Islet of Langerhans (tissue), 1 donor: ENCODE measurements around the gene VTI1A.

Experiments used
- FAIRE-seq: peaks from one replicate; lab custom pipeline; 2011; peaks lifted over from hg19 to GRCh38; lab: Jason Lieb, UNC

The VTI1A gene

DNA sequence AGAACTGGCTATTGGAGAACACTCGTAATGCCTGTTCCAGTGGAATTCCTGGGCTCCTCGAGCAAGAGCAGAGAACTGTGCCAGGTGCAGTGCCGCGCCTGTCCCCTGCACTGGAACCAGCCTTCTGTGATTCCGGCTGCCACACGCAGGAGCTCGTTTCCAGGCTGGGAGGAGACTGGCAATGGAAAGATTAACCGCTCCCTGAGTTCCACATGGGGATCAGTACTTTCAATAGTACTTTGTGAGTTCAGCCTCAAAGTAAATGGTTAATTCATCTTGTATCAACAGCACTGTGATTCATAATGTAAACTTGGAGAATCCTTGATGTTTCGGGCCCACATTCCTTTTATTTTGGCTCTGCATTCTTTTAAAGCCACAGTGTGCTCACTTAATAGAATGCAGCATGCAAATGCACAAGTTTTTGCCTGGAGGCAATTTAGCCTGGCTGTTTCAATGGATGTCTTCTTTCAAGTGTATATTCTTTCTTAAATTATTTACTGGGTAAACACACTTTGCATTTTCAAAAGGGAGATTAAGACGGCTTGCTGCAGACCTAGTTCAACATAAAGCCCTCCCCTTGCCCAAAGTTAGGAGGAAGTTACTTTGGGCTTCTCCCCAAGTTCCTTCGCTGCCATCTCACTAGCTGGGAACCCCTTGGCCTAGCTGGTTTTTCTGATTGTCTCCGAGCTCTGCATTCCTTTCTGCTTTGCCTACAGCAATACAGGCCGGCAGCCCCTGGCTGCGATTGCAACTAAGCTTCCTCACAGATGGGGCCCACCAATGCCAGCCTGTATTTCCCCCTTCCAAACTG is 364.9 kb downstream of the VTI1A start:
- FAIRE-seq, result no peak

DNA sequence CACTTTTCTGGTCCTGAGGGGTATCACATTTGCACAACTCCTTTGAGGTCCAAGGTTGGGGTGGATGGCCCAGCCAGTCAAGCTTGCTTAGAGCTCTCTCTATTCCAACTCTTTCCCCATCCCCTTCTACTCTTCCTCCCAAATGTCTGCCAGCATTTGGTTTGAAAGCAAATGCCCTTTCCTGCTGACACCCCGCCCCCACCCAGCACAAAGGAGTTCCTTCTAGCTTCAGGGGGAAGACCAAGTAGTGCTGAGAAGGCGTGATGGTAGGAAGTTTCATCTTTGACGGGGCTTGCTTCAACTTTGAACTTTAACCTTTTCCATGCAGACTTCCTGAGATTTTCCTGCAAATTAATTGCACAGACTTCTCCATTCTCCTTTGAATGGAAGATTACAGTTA is 365.6 kb downstream of the VTI1A start:
- FAIRE-seq, result no peak

- no peak for FAIRE-seq
Measured at GRCh38 chr10:112813866-112814591, 367.0 kb downstream of the VTI1A start.

DNA sequence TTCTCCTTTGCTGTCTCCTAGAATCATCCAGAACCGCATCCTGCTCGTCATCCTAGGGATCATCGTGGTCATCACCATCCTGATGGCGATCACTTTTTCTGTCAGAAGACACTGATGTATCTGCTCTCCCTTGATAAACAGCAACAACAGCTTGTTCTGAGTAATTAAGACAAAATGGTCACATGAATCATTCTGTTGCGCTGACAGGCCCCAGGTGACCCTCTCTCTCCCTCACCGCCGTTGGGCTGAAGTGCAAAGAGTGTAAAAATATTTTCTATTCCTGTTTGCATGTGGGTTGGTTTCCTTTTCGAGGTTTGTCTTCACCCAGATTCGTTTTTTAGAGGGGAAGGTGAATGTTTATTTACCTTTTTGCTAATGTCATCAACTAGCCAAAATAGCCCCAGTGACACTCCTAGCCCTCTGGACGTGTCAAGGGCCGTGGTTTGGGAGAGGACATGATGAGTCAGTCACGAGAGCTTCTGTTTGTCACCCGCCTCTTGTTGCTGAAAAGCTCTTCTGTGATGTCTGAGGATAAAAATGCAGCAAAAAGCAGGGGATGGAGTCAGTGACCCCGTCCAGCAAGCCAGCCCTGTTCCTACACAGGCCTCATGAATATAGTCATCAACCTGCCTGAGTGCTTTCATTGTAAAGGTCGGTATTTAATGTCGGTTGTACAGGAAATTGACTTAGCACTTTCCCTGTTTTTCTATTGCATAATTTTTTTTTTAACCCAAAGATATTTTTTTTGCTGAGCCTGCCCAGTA is 368.4 kb downstream of the VTI1A start:
- no peak for FAIRE-seq

DNA sequence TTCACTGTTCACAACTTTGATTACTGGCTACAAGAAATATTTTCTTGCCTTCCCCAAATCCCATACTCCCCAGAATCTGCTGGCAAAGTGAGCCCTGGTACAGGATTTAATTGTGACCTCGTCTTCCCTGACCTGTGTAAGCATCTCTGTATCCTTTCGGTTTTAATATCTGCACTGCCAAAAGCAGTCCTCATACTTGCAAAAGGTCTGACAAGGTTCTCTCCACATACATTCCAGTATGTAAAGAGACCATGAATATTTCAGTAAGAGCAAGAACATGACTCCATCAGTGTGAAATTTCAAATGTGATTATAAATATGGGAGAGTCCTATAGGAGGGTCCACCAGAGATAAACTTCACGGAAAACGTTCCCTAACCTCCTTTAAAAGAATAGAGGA is 369.0 kb downstream of the VTI1A start:
- FAIRE-seq, result no peak

GRCh38 chr10:112816891-112817290 is 369.9 kb downstream of the VTI1A start:
- FAIRE-seq, result no peak

DNA sequence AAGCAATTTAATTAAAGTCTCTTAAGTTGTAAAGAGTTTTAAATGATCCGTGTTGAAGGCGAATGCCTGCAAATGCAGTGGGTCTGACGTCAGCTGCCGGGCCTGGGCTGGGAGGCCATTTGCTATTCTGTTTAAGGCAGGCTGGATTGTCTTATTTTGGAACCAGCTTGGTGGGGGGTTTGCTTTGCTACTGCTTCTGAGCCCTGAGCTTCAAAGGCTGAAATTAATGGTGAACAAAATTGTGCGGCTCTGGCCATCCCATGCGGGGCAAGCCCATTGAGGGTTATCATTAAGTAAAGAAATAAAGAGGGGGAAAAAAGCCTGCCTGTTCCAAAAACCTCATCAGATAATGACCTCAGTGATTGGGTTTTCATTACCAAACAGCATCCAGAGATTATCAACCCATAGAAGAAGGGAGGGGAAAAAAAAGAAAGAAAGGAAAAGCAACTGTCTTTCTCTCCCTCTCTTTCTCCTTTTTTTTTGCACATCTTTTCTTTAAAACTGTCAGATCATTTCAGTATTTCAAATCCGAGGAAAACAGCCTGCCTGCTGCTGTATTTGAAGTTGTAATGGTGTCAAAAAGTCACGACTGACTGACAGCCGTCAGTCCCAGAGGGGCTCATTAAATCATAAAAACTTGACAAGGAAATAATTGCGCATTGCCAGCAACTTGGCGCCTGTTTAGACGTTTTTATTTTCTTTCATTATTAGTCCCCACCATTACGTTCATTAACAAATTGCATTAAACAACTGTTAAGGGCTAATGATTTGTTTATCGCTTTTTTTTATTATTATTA is 371.2 kb downstream of the VTI1A start:
- FAIRE-seq, result no peak

GRCh38 chr10:112819231-112819630 is 372.2 kb downstream of the VTI1A start:
- no peak for FAIRE-seq

- no peak for FAIRE-seq
Measured at GRCh38 chr10:112820320-112820719, 373.3 kb downstream of the VTI1A start.

DNA sequence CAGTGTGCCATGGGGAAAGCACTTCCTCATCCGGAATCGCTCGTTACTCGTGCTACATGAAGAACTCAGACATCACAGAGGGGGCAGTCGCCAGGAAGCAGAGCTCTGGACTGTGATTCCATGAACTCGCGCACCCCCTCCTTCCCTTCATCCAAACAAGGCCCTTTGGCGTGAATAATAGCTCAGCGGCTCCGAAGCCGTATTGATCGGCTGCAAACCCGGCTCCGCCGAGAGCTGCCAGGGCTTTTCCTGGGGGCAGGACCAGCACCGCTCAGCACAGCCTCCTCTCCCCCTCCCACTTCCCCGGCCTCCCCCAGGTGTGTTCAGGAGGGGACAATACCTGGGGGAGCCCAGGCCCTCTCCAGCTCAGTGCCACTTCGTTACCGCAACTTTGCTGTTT is 374.0 kb downstream of the VTI1A start:
- no peak for FAIRE-seq

DNA sequence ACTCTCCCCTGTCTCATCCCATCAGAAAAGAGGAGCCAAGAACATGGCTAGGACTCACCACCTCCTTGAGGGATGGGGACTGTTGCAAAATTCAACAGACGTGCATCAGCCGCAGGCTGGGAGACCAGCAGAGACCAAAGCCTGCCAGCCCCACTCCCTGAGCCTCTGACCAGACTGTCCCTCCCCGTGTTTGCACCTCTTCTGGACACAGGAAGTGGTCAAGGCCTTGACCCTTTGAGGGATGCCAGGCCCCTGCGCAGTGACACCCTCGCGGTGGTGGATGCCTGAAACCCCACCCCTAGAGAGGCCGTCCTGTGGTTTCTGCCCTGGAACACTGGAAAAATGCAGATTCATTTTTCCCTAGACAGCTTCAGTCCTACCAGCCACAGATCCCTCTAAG is 374.6 kb downstream of the VTI1A start:
- no peak for FAIRE-seq

DNA sequence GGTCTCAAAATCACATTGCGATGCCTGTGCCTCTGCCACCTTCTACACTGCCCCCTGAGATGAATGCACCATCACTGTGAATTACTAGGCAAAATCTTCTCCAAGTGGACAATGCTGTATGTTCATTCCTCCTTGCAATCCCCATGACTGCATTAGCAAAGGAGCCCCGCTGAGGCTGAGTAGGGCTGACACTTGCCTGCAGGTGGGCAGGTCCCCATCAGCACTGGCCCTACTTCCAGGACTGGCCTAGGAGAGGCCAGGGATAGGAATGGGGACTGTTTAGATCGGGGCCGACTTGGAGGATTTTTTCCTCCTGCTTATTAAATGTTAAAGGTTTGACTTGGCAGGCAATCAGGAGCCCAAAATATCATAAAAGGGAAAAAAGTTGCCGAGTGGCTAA is 376.0 kb downstream of the VTI1A start:
- FAIRE-seq, result no peak

- no peak for FAIRE-seq
Measured at GRCh38 chr10:112823604-112824003, 376.6 kb downstream of the VTI1A start.

- FAIRE-seq, result no peak
Measured at GRCh38 chr10:112826018-112826697, 379.1 kb downstream of the VTI1A start.

GRCh38 chr10:112827086-112827485 is 380.1 kb downstream of the VTI1A start:
- no peak for FAIRE-seq

DNA sequence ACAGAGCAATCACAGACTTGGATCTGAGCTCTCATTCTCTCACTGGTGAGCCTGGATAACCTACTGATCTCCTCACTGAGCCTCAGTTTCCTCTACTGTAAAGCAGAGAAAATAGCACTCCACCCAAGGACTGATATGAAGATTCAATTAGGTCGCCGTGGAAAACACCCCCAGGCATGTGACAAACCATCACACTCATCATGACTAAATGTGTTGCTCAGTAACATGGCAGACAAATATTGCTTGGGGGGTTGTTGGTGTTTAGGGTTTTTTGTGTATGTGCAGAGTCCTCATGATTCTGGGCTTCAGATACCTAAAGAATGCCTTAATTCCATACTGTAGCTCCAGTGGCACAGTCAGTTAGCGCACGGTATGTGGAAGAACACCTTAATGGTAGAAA is 380.9 kb downstream of the VTI1A start:
- FAIRE-seq, result no peak

DNA sequence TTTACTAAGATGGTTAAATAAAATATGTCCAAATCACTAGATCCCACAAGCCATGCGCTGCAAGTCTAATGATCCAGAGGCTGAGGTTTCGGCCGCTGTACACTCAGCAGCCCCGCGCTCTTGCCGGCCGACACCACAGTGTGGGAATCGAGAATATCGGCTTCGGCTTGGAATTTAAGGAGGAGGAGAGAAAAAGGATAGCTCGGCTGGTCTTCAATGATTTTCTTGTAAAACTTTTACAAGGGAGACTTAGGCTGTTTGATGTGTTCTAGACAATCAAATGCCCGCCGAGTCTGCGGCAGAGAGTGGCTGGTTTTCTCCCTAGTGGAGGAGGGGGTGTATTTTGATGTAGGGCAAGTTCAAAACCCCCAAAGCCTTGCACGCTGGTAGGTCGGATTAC is 384.8 kb downstream of the VTI1A start:
- FAIRE-seq, result no peak

- FAIRE-seq, result no peak
Measured at GRCh38 chr10:112832361-112832878, 385.4 kb downstream of the VTI1A start.

GRCh38 chr10:112832959-112833358 is 385.9 kb downstream of the VTI1A start:
- FAIRE-seq, result no peak

DNA sequence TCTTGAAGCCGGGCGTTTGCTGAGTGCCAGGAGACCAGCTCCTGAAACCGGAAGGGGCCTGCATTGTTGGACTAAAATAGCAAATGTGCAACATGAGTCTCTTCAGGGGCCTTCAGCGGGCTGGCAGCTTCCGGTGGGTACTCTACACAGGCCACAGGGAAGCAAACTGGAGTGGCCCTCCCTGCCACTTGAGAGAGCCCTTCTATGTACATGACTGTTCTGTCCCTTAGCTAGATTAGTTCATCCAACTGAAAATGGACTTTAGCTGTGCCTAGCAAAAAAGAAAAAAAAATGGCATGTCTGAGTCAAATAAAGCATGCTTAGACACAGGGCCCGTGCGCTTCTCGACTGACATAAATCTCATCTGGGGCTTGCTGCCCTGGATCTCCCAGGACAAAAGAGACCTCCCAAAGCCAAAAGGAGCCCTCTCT is 387.8 kb downstream of the VTI1A start:
- no peak for FAIRE-seq

- FAIRE-seq, result no peak
Measured at GRCh38 chr10:112835217-112835715, 388.3 kb downstream of the VTI1A start.
